HG03196 (cell line): ENCODE results near the gene PCDHGA1.

Experiments
- ATAC-seq: cut with Tn5 transposase; IDR thresholded peaks from one replicate; pipeline ENCODE4 v1.9.1; 2021; ENCODE audit not compliant: unreplicated experiment

PCDHGA1 gene

DNA sequence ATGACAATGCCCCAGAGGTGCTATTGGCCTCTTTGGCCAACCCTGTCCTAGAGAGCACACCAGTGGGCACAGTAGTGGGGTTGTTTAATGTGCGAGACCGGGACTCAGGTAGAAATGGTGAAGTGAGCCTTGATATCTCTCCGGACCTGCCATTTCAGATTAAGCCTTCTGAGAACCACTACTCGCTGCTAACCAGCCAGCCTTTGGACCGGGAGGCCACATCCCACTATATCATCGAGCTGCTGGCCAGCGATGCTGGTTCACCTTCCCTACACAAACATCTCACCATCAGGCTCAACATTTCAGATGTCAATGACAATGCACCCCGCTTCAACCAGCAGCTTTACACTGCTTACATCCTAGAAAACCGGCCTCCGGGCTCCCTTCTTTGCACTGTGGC, 160.0 kb downstream of the PCDHGA1 start:
- ATAC-seq = no peak

DNA sequence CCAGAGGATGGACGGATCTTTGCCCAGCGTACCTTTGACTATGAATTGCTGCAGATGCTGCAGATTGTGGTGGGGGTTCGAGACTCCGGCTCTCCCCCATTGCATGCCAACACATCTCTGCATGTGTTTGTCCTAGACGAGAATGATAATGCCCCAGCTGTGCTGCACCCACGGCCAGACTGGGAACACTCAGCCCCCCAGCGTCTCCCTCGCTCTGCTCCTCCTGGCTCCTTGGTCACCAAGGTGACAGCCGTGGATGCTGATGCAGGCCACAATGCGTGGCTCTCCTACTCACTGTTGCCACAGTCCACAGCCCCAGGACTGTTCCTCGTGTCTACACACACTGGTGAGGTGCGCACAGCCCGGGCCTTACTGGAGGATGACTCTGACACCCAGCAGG, 160.5 kb downstream of the PCDHGA1 start:
- no peak for ATAC-seq

DNA sequence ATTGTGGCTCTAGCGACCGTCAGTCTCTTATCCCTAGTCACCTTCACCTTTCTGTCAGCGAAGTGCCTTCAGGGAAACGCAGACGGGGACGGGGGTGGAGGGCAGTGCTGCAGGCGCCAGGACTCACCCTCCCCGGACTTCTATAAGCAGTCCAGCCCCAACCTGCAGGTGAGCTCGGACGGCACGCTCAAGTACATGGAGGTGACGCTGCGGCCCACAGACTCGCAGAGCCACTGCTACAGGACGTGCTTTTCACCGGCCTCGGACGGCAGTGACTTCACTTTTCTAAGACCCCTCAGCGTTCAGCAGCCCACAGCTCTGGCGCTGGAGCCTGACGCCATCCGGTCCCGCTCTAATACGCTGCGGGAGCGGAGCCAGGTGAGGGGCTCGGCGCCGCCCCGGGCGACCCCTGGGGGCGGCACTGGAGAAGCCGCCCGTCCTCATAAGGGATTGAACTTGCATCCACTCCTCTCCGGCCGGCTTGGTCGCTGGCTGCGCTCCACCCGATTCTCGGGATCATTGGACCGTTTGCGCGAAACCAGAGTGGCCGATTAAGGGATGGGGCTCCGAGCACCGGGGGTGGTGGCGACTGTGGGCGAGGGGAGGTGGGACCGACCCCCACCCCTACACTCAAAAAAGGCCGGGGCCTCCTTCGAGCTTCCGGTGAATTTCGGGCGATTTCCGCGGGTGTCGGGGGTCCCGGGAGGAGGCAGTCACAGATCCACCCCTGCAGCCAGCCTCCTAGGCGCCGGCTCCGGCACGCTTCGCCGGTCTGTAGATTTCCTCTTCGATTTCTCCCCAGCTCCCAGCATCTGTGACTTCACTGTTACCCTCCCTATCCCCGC, 161.2 kb downstream of the PCDHGA1 start:
- no peak for ATAC-seq

DNA sequence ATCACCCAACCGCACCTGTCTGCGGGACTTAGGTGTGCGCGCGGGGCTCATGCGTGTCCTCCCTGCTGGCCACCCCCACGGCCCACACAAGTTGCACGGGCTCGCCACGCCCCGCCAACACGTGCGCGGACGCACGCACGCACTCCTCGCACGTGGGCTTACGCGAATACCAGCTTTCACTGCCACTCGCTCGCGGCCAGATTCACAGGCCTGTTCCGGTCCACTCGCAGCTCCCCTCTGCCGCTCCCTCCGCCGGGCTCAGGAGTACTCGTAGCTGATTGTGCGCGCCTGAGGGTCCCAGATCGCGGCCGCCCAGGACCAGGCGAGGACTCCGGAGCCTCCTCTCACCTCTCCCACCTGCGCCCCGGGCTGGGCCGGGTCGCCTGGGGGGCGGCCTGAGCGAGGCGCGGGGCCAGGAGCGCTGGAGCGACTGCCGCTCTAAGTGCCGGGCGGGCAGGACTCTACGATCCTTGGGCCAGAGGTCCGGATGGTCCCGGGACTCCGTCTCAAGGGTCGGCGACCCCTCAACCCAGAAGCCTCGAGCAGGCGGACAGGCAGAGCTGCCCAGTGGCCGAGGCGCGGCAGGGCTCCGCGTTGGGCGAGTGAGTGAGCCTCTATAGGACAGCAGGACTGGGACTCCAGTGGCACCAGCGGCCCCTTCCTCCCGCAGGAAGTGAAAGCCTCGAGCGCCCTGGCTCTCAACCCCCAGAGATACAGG, 162.0 kb downstream of the PCDHGA1 start:
- no peak for ATAC-seq

DNA sequence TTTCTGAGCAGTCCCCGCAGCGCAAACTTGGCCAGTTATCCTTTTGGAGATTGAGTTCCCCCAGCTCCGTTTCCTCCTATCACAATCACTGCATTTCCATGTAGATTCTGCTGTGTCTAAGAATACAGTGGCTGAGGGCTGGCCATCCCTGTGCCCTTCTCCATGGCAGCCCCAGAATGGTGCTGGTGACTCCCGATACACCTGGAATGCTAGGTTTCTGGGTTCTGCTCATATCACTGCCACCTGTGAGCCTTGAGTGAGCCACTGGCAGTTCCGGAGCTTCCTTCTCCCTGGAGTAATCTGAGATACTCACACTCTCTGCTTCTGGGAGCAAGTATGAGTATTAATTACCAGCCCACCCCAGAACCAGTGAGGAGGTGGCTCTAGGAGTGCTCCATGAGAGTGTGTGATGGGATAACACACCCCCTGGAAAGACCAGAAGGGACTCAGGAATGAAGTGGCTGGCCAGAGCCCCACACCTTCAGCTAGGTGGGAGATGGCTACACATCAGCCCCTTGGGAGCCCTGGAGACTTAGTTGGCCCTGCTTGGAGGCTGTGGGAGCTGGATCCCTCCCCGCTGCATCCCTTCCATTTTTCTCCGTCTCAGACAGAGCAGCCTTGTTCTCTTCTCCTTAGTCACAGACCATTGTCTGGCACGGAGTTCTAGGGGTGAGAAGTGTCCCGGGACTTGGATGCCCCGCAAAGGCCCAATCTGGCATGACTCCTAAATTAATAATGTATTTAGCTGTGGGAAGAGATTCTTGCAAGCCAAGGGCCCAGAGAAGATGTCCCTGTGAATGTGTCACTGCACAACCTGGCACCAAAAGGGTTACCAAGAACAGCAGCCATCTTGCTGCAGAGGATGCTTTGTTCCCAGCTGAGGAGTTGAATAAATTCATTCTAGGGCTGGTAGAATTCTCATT, 163.4 kb downstream of the PCDHGA1 start:
- no peak for ATAC-seq

DNA sequence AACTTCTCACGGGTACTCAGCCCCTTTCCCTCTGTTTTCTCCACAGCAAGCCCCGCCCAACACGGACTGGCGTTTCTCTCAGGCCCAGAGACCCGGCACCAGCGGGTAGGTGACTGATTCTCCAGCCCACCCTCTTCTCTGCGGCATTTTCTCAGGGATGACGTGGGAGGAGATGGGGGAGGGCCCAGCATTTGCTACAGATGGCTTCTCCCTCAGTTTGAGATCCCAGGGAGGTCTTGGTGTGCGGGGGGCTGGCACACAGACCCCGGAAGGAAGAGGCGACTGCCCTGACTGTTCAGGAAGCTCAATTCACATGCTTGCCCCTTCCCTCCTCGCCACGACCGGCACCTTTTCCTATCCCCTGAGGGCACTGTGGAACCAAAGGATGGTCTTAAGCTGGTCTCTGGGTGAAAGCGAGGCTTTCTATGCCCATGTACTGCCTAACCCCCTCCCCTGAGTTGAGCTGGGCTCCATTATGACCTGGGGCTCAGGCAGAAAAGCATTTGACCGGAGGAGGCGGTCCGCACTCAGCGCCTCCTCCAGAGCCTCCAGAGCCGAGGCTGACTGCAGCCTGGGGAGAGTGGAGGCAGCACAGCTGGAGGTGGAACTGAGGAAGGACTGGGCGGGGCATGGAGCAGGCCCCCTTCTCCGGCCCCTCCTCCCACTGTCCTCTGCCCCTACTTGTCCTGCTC, 164.6 kb downstream of the PCDHGA1 start:
- ATAC-seq = no peak

DNA sequence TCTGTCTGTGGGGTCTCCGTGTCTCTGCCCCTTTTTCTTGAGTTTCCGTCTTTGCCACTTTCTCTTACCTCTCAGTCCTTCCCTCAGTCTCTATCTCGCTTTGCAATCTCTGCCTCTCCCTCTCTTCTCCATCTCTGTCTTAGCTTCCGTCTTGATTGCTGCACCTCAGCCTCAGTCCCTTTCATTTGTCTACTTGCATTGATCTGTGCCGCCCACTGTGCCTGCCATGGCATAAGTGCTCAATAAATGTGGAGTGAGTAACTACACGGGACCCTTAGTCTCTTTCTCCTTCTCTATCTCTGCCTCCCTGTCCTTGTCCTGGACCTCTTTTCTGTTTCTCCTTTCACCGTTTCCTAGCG, 165.1 kb downstream of the PCDHGA1 start:
- no peak for ATAC-seq

DNA sequence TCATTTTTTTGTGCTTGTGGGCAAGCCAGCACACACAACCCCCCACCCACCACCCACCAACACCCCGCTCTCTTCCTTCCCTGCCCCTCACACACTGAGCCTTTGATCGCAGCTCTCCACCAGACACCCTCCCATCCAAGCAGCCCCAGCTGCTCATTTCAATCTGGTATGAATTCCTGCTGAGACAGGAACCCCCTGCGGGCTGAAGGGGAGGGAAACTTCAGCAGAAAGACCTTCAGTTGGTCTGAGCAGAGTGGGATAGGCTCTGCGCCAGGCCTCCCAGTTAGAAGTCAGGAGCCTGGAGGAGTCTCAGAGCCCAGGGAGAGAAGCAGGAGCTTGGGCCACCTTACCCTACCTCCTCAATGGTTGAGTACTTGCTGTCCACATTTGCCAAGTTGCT, 165.7 kb downstream of the PCDHGA1 start:
- ATAC-seq = no peak

DNA sequence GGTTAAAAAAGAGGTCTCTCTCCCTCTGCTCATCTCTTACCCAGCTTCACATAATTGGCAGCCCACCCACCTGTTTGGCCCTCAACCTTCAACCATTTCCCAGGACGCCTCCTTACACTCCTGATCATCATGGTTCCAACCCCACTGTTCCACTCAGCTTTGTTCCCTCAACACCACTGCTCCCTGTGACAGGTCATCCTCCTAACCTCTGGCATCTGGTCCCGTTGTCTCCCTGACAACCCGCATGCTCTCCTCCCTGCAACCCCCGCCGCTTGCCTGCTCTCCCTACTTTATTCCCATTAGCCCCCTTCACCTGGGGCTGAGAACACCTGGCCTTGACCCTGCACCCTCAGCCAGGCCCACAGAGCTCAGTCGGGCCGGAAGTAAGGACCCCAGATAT, 171.4 kb downstream of the PCDHGA1 start:
- ATAC-seq = no peak

DNA sequence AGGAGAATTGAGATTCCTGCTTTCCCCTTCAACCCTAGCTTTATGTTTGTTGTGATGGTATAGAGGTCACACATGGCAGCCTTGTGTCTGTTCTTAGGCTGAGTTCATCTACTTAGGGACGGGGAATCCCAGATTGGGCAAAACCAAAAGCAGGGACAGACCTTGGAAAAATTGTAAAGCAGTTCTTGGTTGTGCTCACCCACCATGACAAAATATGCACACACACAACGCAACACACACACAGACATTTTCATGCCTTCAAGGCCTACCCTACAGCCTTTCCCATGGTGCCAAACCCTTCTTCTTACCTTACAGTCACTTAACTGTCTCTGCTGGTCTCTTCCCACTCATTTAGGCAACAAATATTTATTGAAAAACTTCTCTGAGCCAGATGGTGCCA, 173.4 kb downstream of the PCDHGA1 start:
- ATAC-seq = no peak

DNA sequence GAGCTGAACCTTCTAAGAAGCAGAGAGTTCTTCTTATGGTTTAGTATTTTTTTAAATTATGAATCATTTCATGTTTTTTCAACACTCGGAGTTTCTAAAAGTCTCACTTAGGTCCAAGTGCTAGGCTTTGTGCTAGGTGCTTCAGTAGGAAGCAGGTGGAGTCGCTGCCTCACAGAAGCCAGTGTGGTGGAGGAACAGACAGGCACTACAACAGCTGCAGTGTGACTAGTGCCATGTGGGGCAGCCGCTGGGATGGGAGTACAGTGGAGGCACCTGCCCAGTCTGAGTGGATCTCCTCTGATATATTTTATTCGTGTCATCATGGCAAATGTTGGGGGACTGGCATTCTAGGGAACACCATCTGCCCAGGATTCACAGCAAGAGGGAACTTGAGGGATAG, 173.9 kb downstream of the PCDHGA1 start:
- no peak for ATAC-seq

DNA sequence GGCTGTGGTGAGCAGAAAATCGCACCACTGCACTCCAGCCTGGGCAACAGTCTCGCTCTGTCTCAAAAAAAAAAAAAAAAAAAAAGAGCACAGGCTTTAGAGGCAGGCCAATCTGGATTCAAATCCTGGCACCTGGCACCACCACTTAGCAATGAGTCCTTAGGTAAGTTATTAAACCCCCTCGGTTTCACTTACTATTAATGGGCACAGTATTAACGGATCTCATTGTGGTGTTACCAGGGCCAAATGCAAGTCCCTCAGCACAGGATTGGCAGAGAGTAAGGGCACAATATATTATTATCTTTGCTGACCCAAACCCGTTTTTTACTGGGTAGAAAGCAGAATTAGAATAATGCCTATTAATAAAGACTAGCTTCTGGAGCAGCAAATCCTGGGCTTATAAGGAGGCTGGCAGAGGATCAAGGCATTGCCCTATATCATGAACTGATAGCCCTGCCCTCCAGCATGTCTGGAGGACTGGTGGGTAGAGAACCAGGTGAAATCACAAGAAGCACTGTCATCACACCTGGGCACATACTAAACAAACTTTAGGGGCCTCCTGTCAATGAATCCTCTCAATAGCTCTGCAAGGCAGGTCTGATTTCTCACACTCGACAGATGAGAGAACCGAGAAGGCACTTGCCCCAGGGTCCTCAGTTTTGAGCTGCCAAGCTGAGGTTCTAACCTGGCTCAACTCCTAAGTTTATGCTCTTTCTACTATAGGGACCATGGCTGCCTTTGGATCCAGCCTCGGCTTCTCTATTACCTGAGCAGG, 176.3 kb downstream of the PCDHGA1 start:
- no peak for ATAC-seq

DNA sequence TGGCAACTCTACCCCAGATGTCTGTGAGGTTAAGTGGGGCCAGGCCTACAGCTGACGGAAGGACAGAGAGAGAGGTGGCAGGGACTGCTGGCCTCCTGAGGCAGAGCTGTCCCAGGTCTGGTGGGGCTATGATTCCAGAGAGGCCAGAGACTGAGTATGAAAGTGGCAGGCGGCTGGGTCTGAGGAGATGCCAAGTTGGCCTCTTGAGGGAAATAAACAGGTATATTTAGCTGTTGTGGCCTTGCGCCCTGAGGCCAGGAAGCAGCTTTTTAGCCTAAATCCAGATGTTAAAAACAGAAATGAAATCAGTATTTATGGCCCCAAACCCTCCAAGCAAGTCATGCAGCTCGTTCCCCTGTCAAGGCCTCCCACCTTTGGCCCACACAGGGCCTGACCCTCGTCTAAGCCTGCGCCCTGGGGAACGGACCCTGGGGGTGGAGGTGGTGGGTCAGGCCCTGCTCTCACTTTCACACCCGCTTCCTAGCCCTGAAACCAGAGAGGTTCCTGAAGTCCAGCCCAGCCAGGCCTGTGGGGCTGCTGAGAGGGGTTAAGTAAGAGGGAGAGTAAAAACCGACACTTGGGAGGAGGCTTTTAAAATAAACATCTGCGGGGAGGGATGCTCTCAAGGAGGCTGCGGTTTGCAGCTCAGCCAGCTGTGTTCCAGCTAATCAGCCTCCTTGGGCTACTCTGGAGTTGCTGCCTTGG, 177.2 kb downstream of the PCDHGA1 start:
- ATAC-seq = peak; percentile 39

DNA sequence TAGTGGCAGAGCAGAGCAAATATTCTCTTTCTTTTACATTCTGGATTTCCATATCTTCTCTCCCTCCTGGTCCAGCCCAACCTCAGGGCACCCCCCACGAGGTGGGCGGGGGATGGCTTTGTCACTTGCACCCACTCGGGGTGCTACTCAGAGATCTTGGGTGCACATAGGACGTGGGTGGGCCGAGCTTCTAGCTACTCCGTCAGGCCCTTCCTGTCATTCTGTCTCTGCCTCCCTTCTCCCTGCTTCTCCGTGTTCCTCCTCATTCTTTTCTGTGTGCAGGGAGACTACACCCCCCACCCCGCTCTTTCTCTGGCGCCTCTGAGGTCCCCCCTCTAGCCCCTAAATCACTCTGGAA, 178.1 kb downstream of the PCDHGA1 start:
- ATAC-seq = no peak

DNA sequence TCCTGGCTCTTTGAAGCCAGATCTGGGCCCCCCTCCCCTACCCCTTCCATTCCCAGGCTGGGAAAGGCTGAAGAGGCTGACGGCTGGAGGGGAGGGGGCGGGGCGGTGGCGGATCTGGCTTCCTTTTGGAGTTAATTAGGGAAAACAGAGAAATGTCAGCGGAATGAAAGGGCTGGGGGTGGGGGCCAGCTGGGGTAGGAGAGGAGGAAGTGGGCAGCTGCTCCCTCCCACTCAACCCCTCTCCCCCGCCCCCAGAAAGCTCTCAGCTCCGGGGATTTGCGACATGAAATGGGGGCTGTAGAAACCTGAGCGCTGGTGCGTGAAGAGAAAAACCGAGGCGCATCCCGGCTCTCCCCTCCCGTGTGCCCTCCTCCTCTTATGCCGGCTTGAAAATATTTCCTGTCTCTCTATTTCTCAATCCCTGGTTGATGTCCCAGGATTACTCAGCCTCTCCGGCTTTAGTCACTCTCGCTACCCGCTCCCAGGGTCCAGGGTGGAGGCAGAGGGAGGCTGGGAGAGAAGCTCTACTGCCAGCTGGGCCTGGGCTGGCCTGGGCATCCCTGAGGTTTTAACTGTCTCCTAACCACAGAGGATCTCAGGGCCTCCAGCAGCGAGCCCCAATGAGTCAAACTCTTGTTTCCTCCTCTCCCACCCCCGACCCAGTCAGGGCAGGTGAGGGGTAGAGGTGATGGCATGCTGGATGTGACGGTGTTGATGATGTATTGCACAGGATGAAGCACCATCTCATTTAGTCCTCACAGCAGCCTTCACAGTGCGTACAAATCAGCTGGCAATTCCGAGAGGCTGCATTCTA, 178.7 kb downstream of the PCDHGA1 start:
- no peak for ATAC-seq

DNA sequence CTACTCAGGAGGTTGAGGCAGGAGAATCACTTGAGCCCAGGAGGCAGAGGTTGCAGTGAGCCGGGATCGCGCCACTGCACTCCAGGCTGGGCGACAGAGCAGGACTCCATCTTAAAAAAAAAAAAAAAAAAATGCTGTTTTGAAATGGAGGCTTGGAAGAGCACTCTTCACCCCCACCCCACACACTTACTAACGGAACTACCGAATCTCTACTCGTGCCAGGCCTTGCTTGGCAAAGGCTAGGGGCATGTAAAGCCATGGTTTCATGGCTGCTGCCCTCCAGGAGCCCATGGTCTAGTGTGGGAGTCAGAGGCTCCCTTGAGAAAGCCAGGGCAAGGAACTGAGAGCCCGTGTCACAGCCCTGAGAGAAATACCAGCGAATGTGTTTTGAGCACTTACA, 179.8 kb downstream of the PCDHGA1 start:
- no peak for ATAC-seq

DNA sequence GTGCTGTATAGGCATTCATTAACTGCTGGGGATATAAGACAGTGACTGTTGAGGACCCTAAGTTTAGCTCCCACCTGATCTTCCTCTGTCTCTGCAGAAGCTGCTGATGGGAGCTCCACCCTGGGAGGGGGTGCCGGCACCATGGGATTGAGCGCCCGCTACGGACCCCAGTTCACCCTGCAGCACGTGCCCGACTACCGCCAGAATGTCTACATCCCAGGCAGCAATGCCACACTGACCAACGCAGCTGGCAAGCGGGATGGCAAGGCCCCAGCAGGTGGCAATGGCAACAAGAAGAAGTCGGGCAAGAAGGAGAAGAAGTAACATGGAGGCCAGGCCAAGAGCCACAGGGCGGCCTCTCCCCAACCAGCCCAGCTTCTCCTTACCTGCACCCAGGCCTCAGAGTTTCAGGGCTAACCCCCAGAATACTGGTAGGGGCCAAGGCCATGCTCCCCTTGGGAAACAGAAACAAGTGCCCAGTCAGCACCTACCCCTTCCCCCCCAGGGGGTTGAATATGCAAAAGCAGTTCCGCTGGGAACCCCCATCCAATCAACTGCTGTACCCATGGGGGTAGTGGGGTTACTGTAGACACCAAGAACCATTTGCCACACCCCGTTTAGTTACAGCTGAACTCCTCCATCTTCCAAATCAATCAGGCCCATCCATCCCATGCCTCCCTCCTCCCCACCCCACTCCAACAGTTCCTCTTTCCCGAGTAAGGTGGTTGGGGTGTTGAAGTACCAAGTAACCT, 180.7 kb downstream of the PCDHGA1 start:
- ATAC-seq = peak; percentile 39

DNA sequence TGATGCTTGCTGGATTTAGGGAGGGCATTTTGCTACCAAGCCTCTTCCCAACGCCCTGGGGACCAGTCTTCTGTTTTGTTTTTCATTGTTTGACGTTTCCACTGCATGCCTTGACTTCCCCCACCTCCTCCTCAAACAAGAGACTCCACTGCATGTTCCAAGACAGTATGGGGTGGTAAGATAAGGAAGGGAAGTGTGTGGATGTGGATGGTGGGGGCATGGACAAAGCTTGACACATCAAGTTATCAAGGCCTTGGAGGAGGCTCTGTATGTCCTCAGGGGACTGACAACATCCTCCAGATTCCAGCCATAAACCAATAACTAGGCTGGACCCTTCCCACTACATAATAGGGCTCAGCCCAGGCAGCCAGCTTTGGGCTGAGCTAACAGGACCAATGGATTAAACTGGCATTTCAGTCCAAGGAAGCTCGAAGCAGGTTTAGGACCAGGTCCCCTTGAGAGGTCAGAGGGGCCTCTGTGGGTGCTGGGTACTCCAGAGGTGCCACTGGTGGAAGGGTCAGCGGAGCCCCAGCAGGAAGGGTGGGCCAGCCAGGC, 181.5 kb downstream of the PCDHGA1 start:
- no peak for ATAC-seq
